Ishikawa (cell line): ENCODE measurements around the gene RETREG1.

Experiments used
- CEBPB ChIP-seq: IDR thresholded peaks from 2 replicates; pipeline ENCODE4 v1.6.1; 2012
- CREB1 ChIP-seq: IDR thresholded peaks from 2 replicates; pipeline ENCODE4 v1.6.1; 2012; ENCODE audit warnings: low read depth
- EGR1 ChIP-seq: IDR thresholded peaks from 2 replicates; pipeline ENCODE4 v1.6.1; 2012
- EP300 ChIP-seq: IDR thresholded peaks from 2 replicates; pipeline ENCODE4 v1.6.1; 2012; ENCODE audit warnings: borderline replicate concordance
- RAD21 ChIP-seq: IDR thresholded peaks from 2 replicates; pipeline ENCODE4 v1.6.1; 2012; ENCODE audit warnings: low read depth
- TAF1 ChIP-seq: IDR thresholded peaks from 2 replicates; pipeline ENCODE4 v1.6.1; 2012; ENCODE audit warnings: low read depth, mild to moderate bottlenecking
- TCF12 ChIP-seq: IDR thresholded peaks from 2 replicates; pipeline ENCODE4 v1.6.1; 2012; ENCODE audit warnings: low read depth
- TEAD4 ChIP-seq: IDR thresholded peaks from 2 replicates; pipeline ENCODE4 v1.6.1; 2012
- ZBTB7A ChIP-seq: IDR thresholded peaks from 2 replicates; pipeline ENCODE4 v1.6.1; 2012; ENCODE audit warnings: low read depth
- TF ChIP-seq, protein P1 (sequence below): IDR thresholded peaks from 2 replicates; pipeline ENCODE4 v1.6.1; 2012
- TF ChIP-seq, protein P2 (sequence below): IDR thresholded peaks from 2 replicates; pipeline ENCODE4 v1.6.1; 2012
- TF ChIP-seq, protein P3 (sequence below): IDR thresholded peaks from 2 replicates; pipeline ENCODE4 v1.6.1; 2012; ENCODE audit warnings: low read depth, mild to moderate bottlenecking

DNA sequence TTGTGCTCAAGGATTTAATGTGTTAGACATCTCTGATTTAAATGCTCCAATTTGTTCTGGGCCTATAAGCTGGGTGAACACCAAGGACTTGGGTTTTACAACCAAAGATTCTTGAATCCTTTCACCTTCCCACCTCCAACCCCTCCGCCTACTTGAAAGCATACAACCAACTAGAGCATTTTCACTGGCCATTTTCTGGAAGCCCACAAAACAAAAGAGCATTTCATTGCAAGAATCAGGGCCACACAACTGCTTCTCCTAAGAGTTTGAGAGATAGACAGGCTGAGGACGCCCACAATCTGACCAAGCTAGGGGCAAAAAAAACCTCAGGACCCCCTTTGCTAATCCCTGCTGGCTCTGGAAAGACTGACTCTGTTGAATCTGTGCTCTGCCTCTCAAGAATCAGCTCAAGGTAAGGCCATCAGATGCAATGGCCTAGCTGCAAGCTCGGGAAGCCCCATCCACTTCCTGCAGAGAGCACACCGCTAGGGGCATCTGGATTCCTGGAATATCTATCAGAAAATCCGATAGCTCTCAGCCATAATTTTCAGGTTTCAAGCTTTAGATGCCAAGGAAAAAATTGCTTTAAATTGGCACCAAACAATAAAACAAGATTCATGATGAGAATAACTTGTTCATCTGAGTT, 57.7 kb downstream of the RETREG1 start:
- no peak for TF ChIP-seq TCF12
- TF ChIP-seq EP300 = no peak
- TF ChIP-seq, protein P1, sequence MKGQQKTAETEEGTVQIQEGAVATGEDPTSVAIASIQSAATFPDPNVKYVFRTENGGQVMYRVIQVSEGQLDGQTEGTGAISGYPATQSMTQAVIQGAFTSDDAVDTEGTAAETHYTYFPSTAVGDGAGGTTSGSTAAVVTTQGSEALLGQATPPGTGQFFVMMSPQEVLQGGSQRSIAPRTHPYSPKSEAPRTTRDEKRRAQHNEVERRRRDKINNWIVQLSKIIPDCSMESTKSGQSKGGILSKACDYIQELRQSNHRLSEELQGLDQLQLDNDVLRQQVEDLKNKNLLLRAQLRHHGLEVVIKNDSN = no peak
- TF ChIP-seq CEBPB = no peak
- no peak for TF ChIP-seq TEAD4
- TF ChIP-seq EGR1 = no peak
- TF ChIP-seq, protein P2, sequence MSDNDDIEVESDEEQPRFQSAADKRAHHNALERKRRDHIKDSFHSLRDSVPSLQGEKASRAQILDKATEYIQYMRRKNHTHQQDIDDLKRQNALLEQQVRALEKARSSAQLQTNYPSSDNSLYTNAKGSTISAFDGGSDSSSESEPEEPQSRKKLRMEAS = no peak
- TF ChIP-seq TAF1 = no peak
- no peak for TF ChIP-seq CREB1
- TF ChIP-seq ZBTB7A = no peak
- no peak for TF ChIP-seq RAD21
- TF ChIP-seq, protein P3, sequence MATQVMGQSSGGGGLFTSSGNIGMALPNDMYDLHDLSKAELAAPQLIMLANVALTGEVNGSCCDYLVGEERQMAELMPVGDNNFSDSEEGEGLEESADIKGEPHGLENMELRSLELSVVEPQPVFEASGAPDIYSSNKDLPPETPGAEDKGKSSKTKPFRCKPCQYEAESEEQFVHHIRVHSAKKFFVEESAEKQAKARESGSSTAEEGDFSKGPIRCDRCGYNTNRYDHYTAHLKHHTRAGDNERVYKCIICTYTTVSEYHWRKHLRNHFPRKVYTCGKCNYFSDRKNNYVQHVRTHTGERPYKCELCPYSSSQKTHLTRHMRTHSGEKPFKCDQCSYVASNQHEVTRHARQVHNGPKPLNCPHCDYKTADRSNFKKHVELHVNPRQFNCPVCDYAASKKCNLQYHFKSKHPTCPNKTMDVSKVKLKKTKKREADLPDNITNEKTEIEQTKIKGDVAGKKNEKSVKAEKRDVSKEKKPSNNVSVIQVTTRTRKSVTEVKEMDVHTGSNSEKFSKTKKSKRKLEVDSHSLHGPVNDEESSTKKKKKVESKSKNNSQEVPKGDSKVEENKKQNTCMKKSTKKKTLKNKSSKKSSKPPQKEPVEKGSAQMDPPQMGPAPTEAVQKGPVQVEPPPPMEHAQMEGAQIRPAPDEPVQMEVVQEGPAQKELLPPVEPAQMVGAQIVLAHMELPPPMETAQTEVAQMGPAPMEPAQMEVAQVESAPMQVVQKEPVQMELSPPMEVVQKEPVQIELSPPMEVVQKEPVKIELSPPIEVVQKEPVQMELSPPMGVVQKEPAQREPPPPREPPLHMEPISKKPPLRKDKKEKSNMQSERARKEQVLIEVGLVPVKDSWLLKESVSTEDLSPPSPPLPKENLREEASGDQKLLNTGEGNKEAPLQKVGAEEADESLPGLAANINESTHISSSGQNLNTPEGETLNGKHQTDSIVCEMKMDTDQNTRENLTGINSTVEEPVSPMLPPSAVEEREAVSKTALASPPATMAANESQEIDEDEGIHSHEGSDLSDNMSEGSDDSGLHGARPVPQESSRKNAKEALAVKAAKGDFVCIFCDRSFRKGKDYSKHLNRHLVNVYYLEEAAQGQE = no peak
